Measurements from ENCODE around the gene GRAP. TPM values are rescaled to one million over a fixed set of nuclear protein-coding genes. Genes with fewer than 3 reads are reported as not detected.

Gene GRAP
- total and polyA plus RNA-seq, 2 donors (not counting 3 experiments of a cell fraction or from before 2014, with no cell fraction given): 32.1 to 43.6 TPM

- TF ChIP-seq JUN (IDR thresholded peaks at IDR 0.05; ENCODE audit: borderline replicate concordance, insufficient read depth, insufficient read length, low read depth) (no peak), MAX (IDR thresholded peaks at IDR 0.05; ENCODE audit: insufficient read depth, insufficient read length) (no peak), EZH2 (IDR thresholded peaks at IDR 0.05; ENCODE audit: borderline replicate concordance, low read depth, low read length, severe bottlenecking) (no peak), FOS (IDR thresholded peaks at IDR 0.05; ENCODE audit: borderline replicate concordance, insufficient read depth, low read length) (no peak), CTCF (IDR thresholded peaks at IDR 0.05; ENCODE audit: extremely low read depth in 1 of 2, insufficient read depth in 1 of 2, low read depth in 1 of 2, low read length in 2 of 2) (no peak), POLR2A (IDR thresholded peaks at IDR 0.05; ENCODE audit: low read depth, low read length) (no peak), GATA2 (IDR thresholded peaks at IDR 0.05; ENCODE audit: insufficient read depth, insufficient read length, low read depth, low read length) (no peak), POLR2AphosphoS5 (IDR thresholded peaks at IDR 0.05; ENCODE audit: insufficient read depth, low read depth, low read length) (no peak), MYC (IDR thresholded peaks at IDR 0.05; ENCODE audit: low read depth, low read length) (no peak)
- H3K9ac ChIP-seq (replicated peaks; ENCODE audit: extremely low read depth, insufficient read depth, low read length): no peak overlapping the region
- no peak for DNase-seq (ENCODE audit: low read depth, low spot score)
- no peaks in the 10 kb centered on the region for H3K9me1 ChIP-seq (replicated peaks; ENCODE audit: control insufficient read depth, extremely low read depth, insufficient read depth, low read length)
- H3K4me2 ChIP-seq (ENCODE audit: insufficient read depth, low read length): no peak overlapping the region
- dilution Hi-C loops (cut with MboI; ENCODE audit: extremely low pct_ligation_motif_present, low sequenced_read_pairs) (no loop called here), intact Hi-C loops (cut with micrococcal nuclease) (no loop called here)
- H3K79me2 ChIP-seq (ENCODE audit: control insufficient read depth, insufficient read depth, low read length): peaks cover 31% of the 10 kb centered on the region
- H2AFZ ChIP-seq (ENCODE audit: low read depth, low read length): no peak overlapping the region
- no peak overlapping the region for H3K27ac ChIP-seq (ENCODE audit: insufficient read depth, low read depth, low read length)
- no peak overlapping the region for H3K4me3 ChIP-seq (replicated peaks in 1 of 3; ENCODE audit: insufficient read depth in 1 of 3, low read depth in 1 of 3, low read length in 3 of 3)
- H3K9me3 ChIP-seq (replicated peaks; ENCODE audit: control insufficient read depth, insufficient read depth, low read length): no peaks in the 10 kb centered on the region
- CTCF ChIA-PET: no interaction called here
- FAIRE-seq: no peak
- BruUV-seq (replicated peaks): no TSS peak
- H4K20me1 ChIP-seq (replicated peaks; ENCODE audit: control insufficient read depth, extremely low read depth, insufficient read depth, low read length): no peaks in the 10 kb centered on the region
- H3K36me3 ChIP-seq (ENCODE audit: control insufficient read depth in 2 of 2, extremely low read depth in 1 of 2, insufficient read depth in 2 of 2, low read length in 2 of 2): peaks cover 0 to 2% of the 10 kb centered on the region in 2 experiments
- H3K27me3 ChIP-seq (ENCODE audit: control insufficient read depth in 2 of 2, insufficient read depth in 2 of 2, low read length in 2 of 2): no peaks in the 10 kb centered on the region
- POLR2A ChIA-PET: no interaction called here
- no peaks in the 10 kb centered on the region for H3K4me1 ChIP-seq (ENCODE audit: control insufficient read depth, extremely low read depth, insufficient read depth, low read length)
Observed at GRCh38 chr17:18993905-18994526, 52.7 kb downstream of the GRAP start.
